Embryonic facial prominence (tissue), 1 donor: ENCODE data around the gene EVC.
"Not testable (repeated sequence)": the region's sequence is repeated elsewhere in the genome, so short reads cannot be mapped to it uniquely, and the experiment has no call there.

ENCODE experiments used
- DNase-seq: peaks from one replicate; pipeline ENCODE4 v3.0.0-alpha.2; 2016; ENCODE audit errors: extremely low spot score

Gene EVC

DNA sequence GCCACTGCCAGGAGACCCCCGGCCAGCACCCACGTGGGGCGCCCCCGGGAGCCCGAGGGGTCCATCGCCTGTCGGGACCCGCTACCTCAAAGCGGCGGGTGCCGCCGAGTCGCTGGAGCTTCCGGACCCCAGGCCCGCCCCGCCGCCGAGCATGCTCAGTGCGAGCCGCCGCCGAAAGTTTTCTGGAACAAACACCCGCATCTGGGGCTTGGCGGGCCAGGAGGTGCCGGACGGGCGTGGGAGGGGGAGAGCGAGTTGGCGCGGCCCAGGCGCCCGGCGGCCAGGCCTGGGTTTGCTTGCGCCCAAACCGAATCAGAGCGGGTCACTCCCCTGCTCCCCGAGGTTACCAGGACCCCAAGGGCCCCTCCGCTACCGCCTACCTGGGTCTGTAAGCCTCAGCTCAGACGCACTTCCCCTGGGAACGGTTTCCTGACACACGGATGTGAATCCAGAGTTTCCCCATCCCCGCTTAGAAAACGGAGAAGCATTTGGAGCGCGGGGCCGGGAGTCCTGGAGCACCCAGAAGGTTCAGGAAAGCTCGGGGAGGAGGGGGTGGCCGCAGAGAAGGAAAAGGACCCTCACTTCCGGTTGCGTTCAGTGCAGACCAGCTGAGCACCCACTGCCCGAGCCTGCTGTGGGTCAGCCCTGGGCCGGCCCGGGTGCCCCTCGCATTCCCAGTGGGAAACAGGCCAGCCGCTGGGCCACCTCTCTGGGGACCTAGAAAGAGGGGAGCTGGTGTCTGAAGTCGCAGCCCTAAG is 2.4 kb upstream of the EVC start, which contains the start of gene EVC2:
Gene EVC2 (minus strand): TSS at position 111 of the 758 bp plus-strand sequence. CDS start 46 bp downstream, at position 65.
- no peak for DNase-seq

DNA sequence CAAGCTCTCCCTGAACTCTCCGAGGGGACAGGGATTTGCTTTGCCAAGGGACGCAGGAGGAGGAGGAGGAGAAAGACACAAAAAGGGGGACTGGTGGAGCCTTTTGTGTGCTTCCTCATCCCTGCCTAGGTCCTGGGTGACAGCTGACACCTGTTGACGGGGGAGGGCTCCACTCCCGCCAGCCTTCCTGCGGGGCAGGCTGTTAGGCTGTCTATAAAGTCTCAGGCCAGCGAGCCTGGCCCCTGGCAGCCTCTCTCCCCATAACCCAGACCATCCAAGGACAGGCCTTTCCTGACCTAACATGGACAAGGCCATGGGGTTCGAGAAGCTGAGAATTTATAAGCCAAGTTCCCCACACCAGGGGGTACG is 1.8 kb upstream of the EVC start:
- no peak for DNase-seq

DNA sequence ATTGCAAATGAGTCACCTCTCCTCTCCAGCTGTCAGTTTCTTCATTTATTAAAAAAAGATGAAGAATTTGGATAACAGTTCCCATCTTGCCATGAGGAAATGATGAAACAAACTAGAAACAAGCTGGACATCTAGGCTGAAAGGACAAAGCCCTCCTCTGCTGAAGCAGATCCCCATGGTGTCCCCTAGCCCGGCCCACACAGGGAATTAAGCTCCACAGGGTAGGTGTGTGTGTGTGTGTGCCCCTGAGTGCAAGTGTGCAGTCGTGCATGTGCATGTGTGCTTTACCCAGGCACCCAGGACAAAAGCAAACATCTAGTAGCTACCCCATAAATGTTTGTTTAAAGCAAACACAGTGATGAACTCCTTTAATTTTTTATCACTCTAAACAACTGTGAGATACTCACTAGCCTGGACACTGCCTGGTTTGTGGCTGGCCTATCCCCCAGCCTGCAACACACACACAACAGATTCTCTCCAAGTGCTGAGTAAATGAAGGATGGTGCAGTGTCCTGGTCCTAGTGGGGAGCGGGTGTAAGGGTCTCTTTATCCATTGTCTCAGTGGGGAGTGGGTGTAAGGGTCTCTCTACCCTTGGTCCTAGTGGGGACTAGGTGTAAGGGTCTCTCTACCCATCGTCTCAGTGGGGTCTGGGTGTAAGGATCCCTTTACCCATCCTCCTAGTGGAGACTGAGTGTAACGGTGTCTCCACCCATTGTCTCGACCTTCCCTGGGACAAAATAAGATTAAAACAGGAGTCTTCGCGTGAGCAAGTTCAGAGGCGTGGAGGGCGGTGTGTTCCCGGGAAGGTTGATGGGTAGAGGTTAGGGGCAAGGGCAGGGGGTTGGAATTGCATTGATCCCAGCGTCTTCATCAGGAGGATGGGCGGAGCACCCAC is 688 bp upstream of the EVC start:
- no peak for DNase-seq

DNA sequence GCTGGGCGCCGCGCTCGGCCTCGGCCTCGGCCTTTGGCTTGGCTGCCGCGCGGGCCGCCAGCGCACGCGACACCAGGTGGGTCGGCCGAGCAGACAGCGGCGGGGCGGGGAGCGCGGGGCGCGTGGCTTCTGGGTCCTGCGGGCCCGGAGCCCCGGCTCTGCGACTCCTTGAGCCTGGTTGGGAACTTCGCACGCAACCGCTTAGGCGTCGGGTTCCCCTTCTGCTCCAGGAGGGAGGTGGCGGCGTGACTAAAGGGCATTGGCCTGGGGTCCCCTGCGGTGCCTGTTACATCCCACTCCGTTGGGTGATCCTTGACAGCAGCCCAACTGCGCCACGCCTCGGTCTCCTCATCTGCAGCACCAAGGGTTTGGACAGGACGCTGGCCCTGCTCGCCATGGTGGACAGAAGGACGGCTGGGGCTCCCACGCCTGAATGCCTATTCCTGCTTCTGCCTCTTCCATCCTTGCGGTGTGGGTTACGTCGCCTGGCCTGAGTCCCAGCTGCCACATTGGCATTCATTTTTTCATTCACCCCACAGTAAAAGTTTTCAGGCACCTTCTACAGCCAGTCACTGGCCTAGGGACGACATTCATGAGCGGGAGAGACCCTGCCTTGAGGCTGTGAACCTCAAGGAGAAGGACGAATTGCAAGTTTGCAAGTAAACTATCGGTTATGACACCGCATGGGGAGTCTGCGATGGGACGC is 631 bp downstream of the EVC start:
- no peak for DNase-seq

DNA sequence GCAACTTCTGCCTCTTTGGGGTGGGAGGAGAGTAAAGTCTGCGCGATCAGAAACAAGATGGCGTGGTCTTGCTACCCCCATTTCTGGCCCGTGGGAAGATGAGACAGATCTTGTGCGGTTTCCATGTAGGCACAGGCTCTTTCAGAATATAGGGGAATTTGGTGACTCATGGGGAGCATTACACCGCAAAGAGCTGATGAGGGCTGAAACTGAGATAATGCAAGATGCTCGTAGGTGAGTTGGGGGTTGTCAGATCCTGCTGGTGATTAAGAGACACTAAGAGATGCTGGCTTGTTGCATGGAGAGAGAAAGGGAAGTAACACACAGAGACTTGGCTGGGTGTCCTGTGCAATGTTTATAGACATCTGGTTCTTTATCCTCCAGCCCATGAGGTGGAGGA is 1.5 kb downstream of the EVC start:
- no peak for DNase-seq

DNA sequence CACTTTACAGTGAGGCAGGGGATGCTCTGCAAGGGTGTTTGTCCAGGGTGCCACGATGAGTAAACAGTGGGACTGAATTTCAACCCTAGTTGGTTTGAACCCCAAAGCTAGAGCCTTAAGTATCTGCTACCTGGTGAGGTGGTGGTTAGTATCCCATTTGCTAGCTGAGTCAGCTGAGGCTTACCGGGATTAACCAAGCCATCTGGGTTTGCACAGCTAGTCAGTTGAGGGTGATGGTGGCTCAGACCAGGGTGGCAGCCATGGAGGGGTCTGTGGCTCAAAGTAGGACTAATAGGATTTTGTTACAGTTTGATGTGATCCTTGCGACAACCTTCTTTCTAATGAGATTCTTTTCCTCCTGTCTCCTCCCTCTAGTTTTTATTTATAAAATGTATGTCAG is 1.9 kb downstream of the EVC start:
- no peak for DNase-seq

DNA sequence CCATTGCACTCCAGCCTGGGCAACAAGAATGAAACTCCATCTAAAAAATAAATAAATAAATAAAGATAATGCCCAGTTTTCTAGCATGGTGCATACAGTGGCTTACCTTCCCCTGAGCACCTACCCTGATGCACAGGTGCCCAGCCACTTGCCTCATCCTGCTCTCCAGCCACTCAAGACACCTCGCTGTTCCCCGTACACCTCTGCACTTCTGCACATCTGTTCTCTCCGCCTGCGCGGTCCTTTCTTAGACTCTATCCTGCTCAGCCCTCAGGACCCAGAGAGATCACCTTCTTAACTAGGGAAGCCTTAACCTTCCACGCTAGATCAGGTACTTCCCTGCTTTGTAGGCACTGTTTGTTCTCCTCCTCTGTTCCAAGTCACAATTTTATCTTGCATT is 2.9 kb downstream of the EVC start:
- DNase-seq: no peak

DNA sequence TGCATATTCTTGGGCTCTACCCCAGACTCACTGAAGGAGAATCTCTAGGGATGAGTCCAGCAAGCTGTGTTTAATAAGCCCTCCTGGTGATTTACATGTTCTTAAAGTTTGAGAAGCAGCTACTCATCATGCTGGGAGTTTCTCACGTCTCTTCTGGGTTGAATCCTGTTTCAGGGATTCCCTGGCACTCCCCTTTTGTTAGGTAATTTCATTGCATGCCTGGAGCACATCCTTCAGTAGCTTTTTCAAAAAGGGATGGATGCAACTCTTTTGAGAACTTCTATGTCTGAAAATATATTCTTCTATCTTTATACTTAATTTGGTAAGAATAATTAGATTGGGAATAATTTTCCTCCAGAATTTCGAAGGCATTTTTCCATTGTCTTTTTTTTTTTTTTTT is 4.4 kb downstream of the EVC start:
- DNase-seq: no peak

DNA sequence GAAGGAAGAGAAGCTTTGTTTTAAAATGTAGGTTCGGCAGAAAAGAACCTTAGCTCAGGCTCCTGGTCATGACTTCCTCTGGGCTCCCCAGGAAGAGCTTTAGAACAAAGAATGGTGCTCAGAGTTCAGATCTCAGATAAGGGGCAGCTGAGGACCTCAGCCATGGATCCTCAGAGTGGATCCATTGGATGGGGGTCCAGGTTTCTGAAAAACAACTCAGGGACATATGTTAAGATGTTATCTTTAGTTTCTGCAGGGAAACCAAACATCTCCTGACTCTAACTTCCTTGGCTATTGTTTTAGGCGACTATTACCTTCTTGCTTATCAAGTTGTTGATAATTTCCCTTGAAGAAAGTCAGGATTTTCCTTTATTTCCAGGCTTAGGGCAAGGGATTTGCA is 5.4 kb downstream of the EVC start:
- no peak for DNase-seq

DNA sequence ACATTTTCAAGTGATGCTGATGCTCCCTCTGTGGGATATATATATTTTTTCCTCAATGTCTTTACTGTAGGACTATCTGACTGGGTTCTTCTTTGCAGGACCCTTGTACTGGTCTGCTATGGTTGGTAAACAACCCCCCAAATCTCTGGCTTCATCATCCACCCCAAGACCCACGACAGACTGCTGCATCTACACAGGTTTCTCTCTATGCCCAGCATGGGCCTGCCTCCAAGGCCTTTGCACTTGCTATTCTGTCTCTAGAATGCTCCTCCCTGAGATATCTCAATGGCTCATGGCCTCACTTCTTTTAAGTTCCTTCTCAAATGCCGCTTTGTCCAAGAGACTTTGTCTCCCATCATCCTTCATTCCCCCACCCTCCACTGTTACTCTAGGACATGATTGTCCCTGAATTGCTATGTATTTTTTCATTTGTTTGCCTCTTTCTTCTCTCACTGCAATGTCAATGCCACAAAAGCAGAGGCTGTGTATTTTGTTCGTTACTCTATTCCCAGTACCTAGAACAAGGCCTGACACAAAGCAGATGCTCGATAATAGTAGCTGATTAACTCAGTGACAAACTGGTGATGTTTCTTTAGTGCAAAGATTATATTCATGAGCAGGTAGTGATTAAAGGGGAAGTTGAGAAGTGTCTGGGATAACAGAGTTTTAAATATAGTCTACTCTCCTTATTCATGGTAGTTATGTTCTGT is 6.6 kb downstream of the EVC start:
- no peak for DNase-seq

DNA sequence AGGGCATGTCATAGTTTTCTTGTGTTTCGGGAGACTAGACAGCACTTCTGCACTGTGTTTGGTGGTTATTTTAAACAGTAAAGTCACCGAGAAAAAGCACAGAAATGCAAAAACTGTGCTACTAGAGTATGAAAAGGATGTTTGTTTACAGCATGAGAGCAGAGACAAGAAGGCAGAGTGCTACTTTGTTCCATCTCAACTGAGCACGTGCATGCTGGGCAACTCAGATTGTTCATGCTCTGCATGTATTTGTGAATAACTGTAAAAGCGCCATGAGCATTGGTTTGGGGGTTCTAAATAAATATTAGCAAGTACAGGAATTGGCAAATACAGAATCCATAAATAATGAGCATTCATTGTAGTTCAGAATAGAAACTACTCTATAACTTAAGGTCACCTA is 7.4 kb downstream of the EVC start:
- no peak for DNase-seq

DNA sequence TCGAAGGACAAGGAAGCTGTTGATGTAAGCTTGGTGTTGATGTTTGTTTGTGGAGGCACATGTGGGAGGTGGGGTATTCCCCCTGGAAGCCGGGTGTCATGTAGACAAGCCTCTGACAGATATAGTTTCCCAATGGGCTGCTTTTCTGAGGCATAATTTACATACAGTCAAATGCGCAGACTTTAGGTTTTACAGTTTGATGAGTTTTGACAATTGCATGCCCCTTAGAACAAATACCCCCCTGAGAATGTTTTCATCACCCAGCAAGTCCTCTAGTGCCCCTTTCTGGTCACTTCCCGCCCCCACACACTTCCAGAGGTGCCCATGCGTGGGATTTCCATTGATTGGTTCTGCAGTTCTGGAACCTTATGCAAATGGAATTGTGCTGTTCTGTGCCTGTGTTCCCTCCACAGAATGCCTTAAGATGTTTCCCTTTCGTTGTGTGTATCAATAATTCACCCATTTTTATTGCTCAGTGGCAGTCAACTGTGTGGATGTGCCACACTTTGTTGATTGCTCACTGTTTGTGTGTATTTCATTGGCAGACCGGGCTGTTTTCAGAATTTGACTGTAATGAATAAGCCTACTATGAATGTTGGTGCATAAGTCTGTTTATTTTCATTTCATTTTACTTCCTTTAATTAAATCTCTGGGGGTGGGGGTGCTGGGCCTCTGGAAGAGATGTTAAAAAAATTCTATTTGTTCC is 8.5 kb downstream of the EVC start:
- DNase-seq: no peak

DNA sequence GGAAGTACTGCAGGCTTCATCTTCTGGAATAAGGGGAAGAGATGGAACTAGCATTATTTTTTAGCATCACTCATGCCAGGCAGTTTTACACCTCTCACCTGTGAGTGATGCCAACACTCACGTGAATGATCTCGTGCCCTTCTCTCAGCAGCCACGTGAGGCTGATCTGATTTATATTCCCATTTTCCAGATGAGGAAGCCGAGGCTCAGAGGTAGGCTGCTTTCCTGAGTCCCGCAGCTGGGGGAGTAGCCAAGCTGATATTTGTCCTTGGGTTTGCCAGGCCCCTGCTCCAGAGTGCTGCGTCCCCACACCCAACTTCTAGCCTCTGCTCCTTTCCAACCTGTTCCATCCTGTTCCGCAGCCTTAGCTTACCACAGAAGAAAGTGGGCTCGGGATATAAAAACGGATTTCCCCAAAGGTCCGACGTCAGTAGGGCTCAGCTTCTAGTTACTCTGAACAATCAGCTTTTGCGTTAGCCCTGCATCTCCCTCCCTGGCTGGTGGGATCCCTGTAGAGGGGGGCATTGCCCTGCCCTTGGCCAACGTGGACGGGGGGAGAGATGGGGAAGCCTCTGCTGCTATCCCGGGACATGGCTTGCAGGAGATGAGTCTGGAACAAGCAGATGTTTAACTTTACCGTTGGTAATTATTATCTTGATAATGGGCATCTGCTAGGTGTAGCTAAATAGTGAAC is 9.3 kb downstream of the EVC start:
- DNase-seq: no peak

DNA sequence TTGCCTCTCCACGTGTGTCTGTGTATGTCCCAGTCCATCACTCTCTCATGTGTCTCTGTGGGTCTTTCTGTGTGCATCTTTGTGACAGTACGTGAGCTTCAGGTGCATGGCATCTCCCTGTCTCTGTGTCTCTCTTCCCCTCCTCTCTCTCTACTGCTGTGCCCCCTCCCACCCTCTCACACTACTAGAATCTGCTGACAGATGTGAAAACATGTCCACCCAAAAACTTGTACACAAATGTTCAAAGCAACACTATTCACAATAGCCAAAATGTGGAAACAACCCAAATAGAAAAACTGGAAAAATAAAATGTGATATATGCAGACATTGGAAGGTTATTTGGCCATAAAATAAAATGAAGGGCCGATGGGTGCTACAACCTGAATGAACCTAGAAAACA is 10.0 kb downstream of the EVC start:
- no peak for DNase-seq

DNA sequence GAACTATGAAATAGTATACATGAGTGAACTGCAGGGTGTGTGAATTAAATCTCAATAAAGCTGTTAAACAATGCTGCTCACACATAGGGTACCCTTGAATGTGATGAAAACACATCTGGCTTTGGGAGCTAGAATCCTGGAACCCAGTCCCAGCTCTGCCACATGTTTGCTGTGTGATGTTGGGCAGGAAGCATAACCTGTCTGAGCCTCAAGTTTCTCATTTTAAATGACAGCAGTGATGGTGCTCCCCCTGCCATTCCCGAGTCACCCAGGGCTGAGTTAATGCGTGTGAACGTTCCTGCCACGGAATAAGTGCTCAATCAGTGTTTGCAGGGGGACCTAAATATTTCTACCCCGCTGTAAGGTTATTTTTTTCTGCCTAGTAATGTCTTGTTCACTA is 10.9 kb downstream of the EVC start:
- no peak for DNase-seq

DNA sequence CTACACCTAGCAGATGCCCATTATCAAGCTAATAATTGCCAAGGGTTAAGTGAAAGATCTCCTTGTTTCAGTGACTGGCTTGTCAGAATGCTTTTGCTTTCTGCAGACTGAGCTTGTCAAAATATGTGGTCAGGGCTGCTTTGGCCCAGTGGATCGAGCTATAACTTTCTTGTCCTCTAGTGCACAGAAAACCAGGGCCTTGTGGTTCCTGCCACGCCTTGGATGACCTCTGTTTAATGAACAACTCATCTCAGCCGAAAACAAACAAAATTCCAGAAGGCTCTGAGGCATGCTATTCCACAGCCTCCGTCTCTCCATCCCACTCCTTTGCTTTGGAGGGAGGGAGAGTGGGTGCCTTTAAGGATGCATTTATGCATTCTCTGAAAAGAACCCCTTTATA is 11.3 kb downstream of the EVC start:
- DNase-seq: no peak

DNA sequence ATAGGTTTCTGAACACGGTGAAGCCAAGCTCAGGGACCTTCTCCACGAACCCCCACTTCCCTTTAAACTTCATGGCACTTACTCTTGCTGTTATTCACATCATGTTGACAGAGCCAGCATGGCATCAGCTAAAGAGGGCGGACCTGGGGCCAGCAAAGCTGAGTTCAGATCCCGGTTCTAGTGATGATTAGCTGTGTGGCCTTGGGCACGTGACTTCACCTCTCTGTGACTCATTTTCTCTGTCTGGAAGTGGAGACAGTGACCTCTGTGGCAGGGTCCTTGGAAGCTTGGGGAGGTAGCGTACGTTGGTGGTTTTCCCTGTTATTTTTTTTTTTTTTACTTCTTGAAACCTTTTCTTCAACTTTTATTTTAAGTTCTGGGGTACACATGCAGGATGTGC is 13.4 kb downstream of the EVC start:
- no peak for DNase-seq

DNA sequence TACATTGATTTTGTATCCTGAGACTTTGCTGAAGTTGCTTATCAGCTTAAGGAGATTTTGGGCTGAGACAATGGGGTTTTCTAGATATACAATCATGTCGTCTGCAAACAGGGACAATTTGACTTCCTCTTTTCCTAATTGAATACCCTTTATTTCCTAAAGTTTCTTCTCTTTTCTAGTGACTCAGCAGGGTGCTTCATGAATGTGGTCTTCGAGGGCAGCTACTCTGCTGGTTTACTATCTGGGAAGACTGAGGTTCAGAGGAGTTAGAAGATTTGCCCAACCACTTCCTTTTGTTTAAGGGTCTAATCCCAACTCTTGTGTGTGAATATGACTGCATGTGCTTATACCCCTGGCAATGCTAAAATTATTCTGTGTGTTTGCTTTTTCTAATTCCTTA is 17.4 kb downstream of the EVC start:
- DNase-seq: not testable (repeated sequence)

DNA sequence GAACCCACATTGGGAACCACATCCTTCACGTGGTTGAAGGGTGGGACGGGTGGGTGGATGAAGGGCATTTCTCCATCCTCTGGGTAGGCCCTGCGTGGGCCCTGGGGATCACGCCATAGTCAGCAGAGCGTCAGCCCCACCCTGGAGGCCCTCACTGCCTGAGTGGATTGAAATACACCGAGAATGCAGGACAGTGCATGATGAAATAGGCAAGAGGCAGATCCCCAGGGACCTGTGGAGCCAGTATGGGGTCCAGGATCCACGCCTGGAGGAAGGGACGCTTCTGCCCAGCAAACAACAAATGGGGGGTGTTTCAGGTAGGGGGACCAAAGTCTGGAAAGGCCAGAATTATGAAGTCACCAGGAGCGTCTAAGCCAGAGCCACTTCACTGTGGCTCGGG is 19.4 kb downstream of the EVC start:
- no peak for DNase-seq
